GM12892 (cell line): ENCODE measurements around the gene C6orf132.

Experiments
- POLR2A ChIP-seq: IDR thresholded peaks from 2 replicates; pipeline ENCODE4 v1.6.1; 2011; ENCODE audit warnings: low read depth, low read length, control low read depth
- POLR2AphosphoS5 ChIP-seq: IDR thresholded peaks from 2 replicates; pipeline ENCODE4 v1.6.1; 2011; ENCODE audit warnings: low read depth, low read length, control low read depth
- TAF1 ChIP-seq: IDR thresholded peaks from 2 replicates; pipeline ENCODE4 v1.6.1; 2011; ENCODE audit warnings: low read depth, mild to moderate bottlenecking, control low read depth, low read length, borderline replicate concordance

- no peak for TF ChIP-seq TAF1
- no peak for TF ChIP-seq POLR2AphosphoS5
- no peak for TF ChIP-seq POLR2A
These were observed 7.8 kb upstream of the C6orf132 start for GRCh38 chr6:42150254-42150653.
